Measurements from ENCODE around the gene GHRHR.

The GHRHR gene

DNA sequence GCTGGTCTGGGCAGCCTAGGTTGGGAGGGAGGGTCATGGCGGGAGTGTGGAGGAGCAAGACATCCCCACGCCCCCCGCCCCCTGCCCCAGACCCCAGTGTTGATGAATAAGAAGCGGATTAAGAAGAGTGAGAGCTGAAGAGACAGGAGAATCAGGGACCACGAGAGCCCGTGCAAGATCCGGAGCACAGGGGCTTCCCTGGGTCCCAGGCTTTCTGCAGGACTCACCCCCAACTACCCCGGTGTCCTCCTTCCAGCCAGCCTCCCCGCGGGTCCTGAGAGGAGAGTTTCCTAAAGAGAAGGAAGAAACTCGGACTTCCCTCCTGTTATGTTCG lies 20.1 kb downstream of the GHRHR start:
- no peak for DNase-seq (ENCODE audit: low read depth in 2 of 3, low spot score in 2 of 3)

DNA sequence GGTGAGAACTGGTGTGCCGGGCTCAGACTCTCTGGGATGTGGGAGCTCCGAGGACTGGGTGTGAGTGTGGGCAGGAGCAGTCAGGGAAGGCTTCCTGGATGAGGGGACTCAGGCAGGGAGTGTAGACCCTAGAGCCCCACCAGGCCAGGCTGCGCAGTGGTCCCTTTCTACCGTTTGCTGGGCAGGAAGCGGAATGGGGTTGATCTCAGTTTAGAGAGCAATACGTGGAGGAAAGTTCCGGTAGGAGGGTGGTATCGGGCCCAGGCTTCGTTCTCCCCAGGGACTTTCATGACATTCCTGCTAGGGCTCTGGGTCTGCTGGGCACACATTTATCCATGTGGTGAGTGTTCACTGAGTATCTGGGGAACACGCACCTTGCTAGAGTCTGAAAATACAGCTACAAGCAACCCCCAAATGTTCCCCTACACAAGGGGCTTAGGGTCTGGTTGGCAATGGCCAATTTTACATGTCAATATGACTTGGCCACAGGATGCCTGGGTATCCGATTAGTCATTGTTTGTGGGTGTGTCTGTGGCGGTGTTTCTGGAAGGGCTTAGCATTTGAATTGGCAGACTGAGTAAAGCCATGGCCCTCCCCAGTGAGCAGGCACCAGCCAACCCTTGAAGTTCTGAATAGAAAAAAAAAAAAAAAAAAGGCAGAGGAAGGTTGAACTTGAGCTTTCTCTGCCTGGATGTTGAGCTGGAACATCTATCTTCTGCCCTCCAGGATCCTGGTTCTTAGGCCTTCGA lies 20.8 kb downstream of the GHRHR start:
- no peak for DNase-seq (ENCODE audit: low read depth in 2 of 3, low spot score in 2 of 3)

GRCh38 chr7:30985756-30986155 lies 22.0 kb downstream of the GHRHR start:
- DNase-seq (ENCODE audit: low read depth in 2 of 3, low spot score in 2 of 3): no peak

- DNase-seq (ENCODE audit: low read depth in 2 of 3, low spot score in 2 of 3): no peak
Observed at GRCh38 chr7:30986331-30986730, 22.6 kb downstream of the GHRHR start.

- no peak for DNase-seq (ENCODE audit: low read depth in 2 of 3, low spot score in 2 of 3)
Observed at GRCh38 chr7:30986738-30987137, 23.0 kb downstream of the GHRHR start.

- DNase-seq (ENCODE audit: low read depth in 2 of 3, low spot score in 2 of 3): no peak
Observed at GRCh38 chr7:30987178-30987577, 23.4 kb downstream of the GHRHR start.

GRCh38 chr7:30987936-30988335 lies 24.2 kb downstream of the GHRHR start:
- DNase-seq (ENCODE audit: low read depth in 2 of 3, low spot score in 2 of 3): no peak

- no peak for DNase-seq (ENCODE audit: low read depth in 2 of 3, low spot score in 2 of 3)
Observed at GRCh38 chr7:30988351-30989005, 24.7 kb downstream of the GHRHR start.

- DNase-seq (ENCODE audit: low read depth in 2 of 3, low spot score in 2 of 3): no peak
Observed at GRCh38 chr7:30989008-30989823, 25.5 kb downstream of the GHRHR start.

DNA sequence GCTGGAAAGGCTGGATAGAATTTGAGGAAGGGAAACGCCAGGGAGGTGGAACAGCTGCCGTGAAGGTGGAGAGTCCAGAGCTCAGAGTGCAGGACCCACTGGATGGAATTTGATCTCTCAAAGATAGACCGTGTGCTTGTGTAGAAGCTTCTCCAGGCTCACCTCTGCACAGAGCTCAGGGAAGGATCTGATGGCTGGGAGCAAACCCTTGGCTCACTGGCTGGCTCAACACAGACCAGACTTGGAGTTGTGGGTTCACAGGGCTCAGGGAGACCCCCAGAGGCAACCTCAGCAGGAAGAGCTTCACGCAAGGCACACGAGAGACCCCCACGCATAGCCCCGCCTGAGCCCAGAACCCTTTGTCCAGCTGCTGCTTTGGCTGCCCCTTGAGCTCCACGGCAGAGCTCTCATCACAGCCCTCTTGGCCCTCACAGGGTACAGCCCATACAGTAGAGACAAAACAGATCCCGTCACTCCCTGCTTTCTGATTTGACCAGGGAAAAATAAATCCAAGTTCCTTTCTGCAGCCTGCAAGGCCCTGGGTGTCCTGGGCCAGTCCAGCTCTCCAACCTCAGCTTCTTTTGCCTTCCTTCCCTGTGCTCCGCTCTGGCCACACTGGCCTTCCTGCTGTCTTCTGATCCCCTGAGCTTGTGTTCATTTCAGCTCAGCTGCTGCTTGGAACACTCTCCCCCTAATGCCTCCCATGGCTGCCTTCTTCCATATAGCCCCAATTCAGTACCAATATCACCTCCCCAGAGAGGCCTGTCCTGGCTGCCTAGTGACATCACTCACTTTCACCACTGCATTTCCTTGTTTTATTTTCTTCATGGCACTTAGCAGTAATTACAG lies 26.3 kb downstream of the GHRHR start:
- no peak for DNase-seq (ENCODE audit: low read depth in 2 of 3, low spot score in 2 of 3)

- DNase-seq (ENCODE audit: low read depth in 2 of 3, low spot score in 2 of 3): no peak
Observed at GRCh38 chr7:30990673-30991170, 27.0 kb downstream of the GHRHR start.

- DNase-seq (ENCODE audit: low read depth in 2 of 3, low spot score in 2 of 3): no peak
Observed at GRCh38 chr7:30992414-30992813, 28.7 kb downstream of the GHRHR start.

GRCh38 chr7:30994206-30995100 lies 30.7 kb downstream of the GHRHR start:
- DNase-seq (ENCODE audit: low read depth in 2 of 3, low spot score in 2 of 3): no peak

GRCh38 chr7:30995536-30995935 lies 31.8 kb downstream of the GHRHR start:
- DNase-seq (ENCODE audit: low read depth in 2 of 3, low spot score in 2 of 3): no peak

- DNase-seq (ENCODE audit: low read depth in 2 of 3, low spot score in 2 of 3): no peak
Observed at GRCh38 chr7:30996256-30996655, 32.5 kb downstream of the GHRHR start.

GRCh38 chr7:30996883-30997282 lies 33.1 kb downstream of the GHRHR start:
- DNase-seq (ENCODE audit: low read depth in 2 of 3, low spot score in 2 of 3): no peak

DNA sequence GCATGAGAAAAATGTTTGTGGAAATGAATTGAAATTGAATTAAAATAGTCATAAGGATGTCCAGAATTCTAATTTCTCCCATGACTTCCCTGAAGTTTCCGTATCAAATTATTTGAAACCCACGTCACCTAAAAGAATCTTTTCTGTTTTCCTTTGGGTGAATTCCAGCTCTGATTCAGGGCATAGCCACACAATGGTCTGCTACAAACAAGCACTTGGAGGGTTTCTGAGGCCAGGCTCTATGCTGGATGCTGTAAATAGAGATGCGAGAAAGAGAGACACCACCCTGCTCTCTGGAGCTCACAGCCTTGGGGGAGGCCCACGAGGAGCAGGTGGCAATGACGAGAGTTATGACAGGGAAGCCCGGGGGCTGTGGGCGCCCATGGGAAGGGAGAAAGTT lies 33.6 kb downstream of the GHRHR start:
- DNase-seq (ENCODE audit: low read depth in 2 of 3, low spot score in 2 of 3): no peak

DNA sequence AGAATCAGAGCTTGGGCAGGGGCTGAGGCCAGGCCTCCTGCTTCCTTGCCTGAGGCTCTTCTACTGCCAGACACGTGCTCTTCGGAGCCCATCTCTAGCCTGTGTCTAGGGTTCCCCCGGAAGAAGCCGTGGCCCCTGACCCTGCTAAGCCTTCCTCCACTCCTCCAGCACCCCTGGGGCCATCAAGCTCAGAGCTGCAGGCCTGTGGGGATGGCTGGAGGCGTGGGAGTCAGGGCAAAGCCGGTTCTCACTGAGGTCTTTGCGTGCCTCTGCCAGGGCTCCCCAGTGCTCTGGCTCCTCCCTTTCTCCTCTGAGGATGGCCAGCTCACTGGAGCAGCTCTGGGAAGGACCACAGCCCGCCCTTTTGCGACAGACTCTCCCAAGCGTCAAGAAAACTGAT lies 34.4 kb downstream of the GHRHR start:
- no peak for DNase-seq (ENCODE audit: low read depth in 2 of 3, low spot score in 2 of 3)

DNA sequence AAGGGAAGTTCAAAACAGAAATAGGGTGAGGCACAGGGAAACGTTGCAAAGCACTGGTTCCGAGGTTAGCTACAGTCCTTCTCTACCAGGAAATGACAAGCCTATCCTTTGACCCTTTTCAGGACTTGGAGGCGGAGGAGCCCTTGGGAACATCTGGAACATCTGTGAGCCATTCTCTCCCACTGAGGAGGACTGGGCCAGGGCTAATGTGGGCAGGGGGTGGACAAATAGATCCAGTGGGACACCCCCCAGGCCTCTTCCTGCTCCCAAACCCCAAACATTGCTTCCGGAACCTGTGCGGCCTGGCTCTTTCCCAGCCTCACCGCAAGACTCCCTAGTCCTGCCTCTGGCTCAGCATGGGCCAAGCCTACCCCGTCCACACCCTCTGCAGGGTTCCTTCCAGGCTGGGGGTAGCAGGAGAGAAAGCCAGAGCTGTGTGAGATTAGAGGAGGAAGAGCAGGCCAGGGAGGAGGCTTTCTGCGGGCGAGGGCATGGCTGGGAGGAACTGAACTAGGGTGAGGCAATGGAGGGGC lies 36.5 kb downstream of the GHRHR start:
- no peak for DNase-seq (ENCODE audit: low read depth in 2 of 3, low spot score in 2 of 3)

GRCh38 chr7:31000779-31001178 lies 37.0 kb downstream of the GHRHR start:
- no peak for DNase-seq (ENCODE audit: low read depth in 2 of 3, low spot score in 2 of 3)

Data from activated CD8-positive, alpha-beta memory T cell treated with anti-CD3 and anti-CD28 coated beads for 48 hours (primary cell).